WTC11 (cell line): ENCODE measurements around the gene PIK3C2A. TPM values are rescaled to one million over a fixed set of nuclear protein-coding genes. Genes with fewer than 3 reads are reported as not detected.
"Not testable (repeated sequence)": the region's sequence is repeated elsewhere in the genome, so short reads cannot be mapped to it uniquely, and the experiment has no call there.

ENCODE experiments used
- ATAC-seq: fragments of 200-7000 bp; cut with Tn5 transposase; 2 replicates; pipeline ENCODE4 v1.10.0; 2021; ENCODE audit warnings: mild to moderate bottlenecking, moderate library complexity
- CTCF ChIA-PET: fragments of 300-600 bp; sonication (Branson Sonifier 250); formaldehyde crosslinking; loops from one replicate; lab custom pipeline; 2021; ENCODE audit warnings: antibody characterized with exemption; lab: Charles Lee
- POLR2A ChIA-PET: fragments of 350-600 bp; sonication (Branson Sonifier 250); formaldehyde crosslinking; loops from one replicate; lab custom pipeline; 2021; ENCODE audit warnings: antibody characterized with exemption; lab: Charles Lee
- DNase-seq: peaks from one replicate; pipeline ENCODE4 v3.0.0; 2021; ENCODE audit warnings: low spot score
- H3K27ac Mint-ChIP-seq: 2 replicates; pipeline ENCODE4 v1.8.0; 2021; ENCODE audit warnings: mixed read lengths
- H3K27me3 Mint-ChIP-seq: 2 replicates; pipeline ENCODE4 v1.8.0; 2021; ENCODE audit warnings: low read depth, mild to moderate bottlenecking, moderate library complexity, mixed read lengths
- H3K36me3 Mint-ChIP-seq: 2 replicates; pipeline ENCODE4 v1.8.0; 2021; ENCODE audit warnings: mixed read lengths
- H3K4me1 Mint-ChIP-seq: 2 replicates; pipeline ENCODE4 v1.8.0; 2022; ENCODE audit warnings: mixed read lengths
- H3K4me3 Mint-ChIP-seq: 2 replicates; pipeline ENCODE4 v1.8.0; 2021; ENCODE audit warnings: mild to moderate bottlenecking, moderate library complexity, mixed read lengths
- H3K9me3 Mint-ChIP-seq: 2 replicates; pipeline ENCODE4 v1.8.0; 2021; ENCODE audit warnings: mixed read lengths
- CDX4 ChIP-seq: fragments of 250-450 bp; sonication (Bioruptor Pico); IDR thresholded peaks from 2 replicates; pipeline ENCODE4 v1.9.0; 2021; ENCODE audit warnings: moderate library complexity, mild to moderate bottlenecking, inconsistent platforms, borderline replicate concordance
- E2F1 ChIP-seq: sonication (generic); formaldehyde crosslinking; IDR thresholded peaks from 2 replicates; pipeline ENCODE4 v1.8.0; 2022; ENCODE audit warnings: mild to moderate bottlenecking, missing genetic modification reagents
- E2F4 ChIP-seq: sonication (generic); formaldehyde crosslinking; IDR thresholded peaks from 2 replicates; pipeline ENCODE4 v1.8.1; 2022; ENCODE audit warnings: low read depth, mild to moderate bottlenecking, moderate library complexity, missing genetic modification reagents, borderline replicate concordance
- ELF4 ChIP-seq: sonication (generic); formaldehyde crosslinking; IDR thresholded peaks from 2 replicates; pipeline ENCODE4 v1.8.1; 2022; ENCODE audit warnings: low read depth, mild to moderate bottlenecking, moderate library complexity, missing genetic modification reagents
- NFATC4 ChIP-seq: fragments of 250-450 bp; sonication (Bioruptor Pico); IDR thresholded peaks from 2 replicates; pipeline ENCODE4 v1.9.0; 2021; ENCODE audit warnings: mild to moderate bottlenecking
- OVOL2 ChIP-seq: fragments of 250-450 bp; sonication (Bioruptor Pico); IDR thresholded peaks from 2 replicates; pipeline ENCODE4 v1.9.0; 2021; ENCODE audit warnings: mild to moderate bottlenecking, borderline replicate concordance
- PRRX2 ChIP-seq: fragments of 250-450 bp; sonication (Bioruptor Pico); IDR thresholded peaks from 2 replicates; pipeline ENCODE4 v1.8.0; 2021; ENCODE audit warnings: mild to moderate bottlenecking
- SMAD3 ChIP-seq: sonication (generic); formaldehyde crosslinking; IDR thresholded peaks from 2 replicates; pipeline ENCODE4 v1.8.0; 2022; ENCODE audit warnings: missing genetic modification reagents, mild to moderate bottlenecking, borderline replicate concordance
- TP53 ChIP-seq: sonication (generic); formaldehyde crosslinking; IDR thresholded peaks from 2 replicates; pipeline ENCODE4 v1.8.1; 2023; ENCODE audit warnings: mild to moderate bottlenecking, missing genetic modification reagents
- USF1 ChIP-seq: sonication (generic); formaldehyde crosslinking; IDR thresholded peaks from 2 replicates; pipeline ENCODE4 v1.8.0; 2022; ENCODE audit warnings: mild to moderate bottlenecking, missing genetic modification reagents
- ZBTB43 ChIP-seq: sonication (generic); formaldehyde crosslinking; IDR thresholded peaks from 2 replicates; pipeline ENCODE4 v1.8.1; 2023; ENCODE audit warnings: mild to moderate bottlenecking, missing genetic modification reagents
- ZMAT4 ChIP-seq: fragments of 250-450 bp; sonication (Bioruptor Pico); IDR thresholded peaks from 2 replicates; pipeline ENCODE4 v1.9.0; 2021; ENCODE audit warnings: mild to moderate bottlenecking
- ZNF138 ChIP-seq: sonication (generic); formaldehyde crosslinking; conservative IDR thresholded peaks from 2 replicates; pipeline ENCODE4 v1.8.1; 2022; ENCODE audit warnings: mild to moderate bottlenecking, moderate library complexity, missing genetic modification reagents
- ZNF232 ChIP-seq: sonication (generic); formaldehyde crosslinking; IDR thresholded peaks from 2 replicates; pipeline ENCODE4 v1.8.0; 2022; ENCODE audit warnings: mild to moderate bottlenecking, missing genetic modification reagents
- ZNF263 ChIP-seq: sonication (generic); formaldehyde crosslinking; IDR thresholded peaks from 2 replicates; pipeline ENCODE4 v1.8.1; 2022; ENCODE audit warnings: low read depth, mild to moderate bottlenecking, moderate library complexity, missing genetic modification reagents
- ZNF281 ChIP-seq: sonication (generic); formaldehyde crosslinking; IDR thresholded peaks from 2 replicates; pipeline ENCODE4 v1.8.0; 2023; ENCODE audit warnings: mild to moderate bottlenecking, missing genetic modification reagents
- ZNF396 ChIP-seq: fragments of 250-450 bp; sonication (Bioruptor Pico); IDR thresholded peaks from 2 replicates; pipeline ENCODE4 v1.8.0; 2021; ENCODE audit warnings: mild to moderate bottlenecking, moderate library complexity, borderline replicate concordance
- ZNF416 ChIP-seq: fragments of 250-450 bp; sonication (Bioruptor Pico); IDR thresholded peaks from 2 replicates; pipeline ENCODE4 v1.9.0; 2021; ENCODE audit warnings: mild to moderate bottlenecking, inconsistent platforms
- total RNA-seq: library from RNA; stranded (reverse); gene quantifications from 3 replicates; pipeline ENCODE4 v1.2.3, GENCODE V29; 2021

PIK3C2A gene
- total RNA-seq, 1 experiment from 2014 or later, result 105 TPM

- ATAC-seq, H3K27ac Mint-ChIP-seq, H3K4me1 Mint-ChIP-seq, CTCF ChIA-PET, H3K27me3 Mint-ChIP-seq, DNase-seq, H3K9me3 Mint-ChIP-seq, POLR2A ChIA-PET, H3K4me3 Mint-ChIP-seq, H3K36me3 Mint-ChIP-seq: not testable (repeated sequence)
Observed at GRCh38 chr11:17239927-17240326, 32.1 kb upstream of the PIK3C2A start.

GRCh38 chr11:17238377-17238776, 30.6 kb upstream of the PIK3C2A start:
- ATAC-seq, result no peak
- POLR2A ChIA-PET, result no interaction called here
- H3K36me3 Mint-ChIP-seq, result no peaks in the 10 kb centered on the region
- H3K9me3 Mint-ChIP-seq, result 0 out of 2 replicates have a peak, but pooled peaks cover 3% of the 10 kb centered on the region
- no peak for DNase-seq
- no peak overlapping the region for H3K4me3 Mint-ChIP-seq
- H3K27ac Mint-ChIP-seq, result no peak overlapping the region
- TF ChIP-seq ZNF416 (CRISPR knock-in tag) (no peak), OVOL2 (no peak), ZNF138 (CRISPR knock-in tag) (no peak), SMAD3 (no peak), E2F4 (CRISPR knock-in tag) (no peak), CDX4 (CRISPR knock-in tag) (no peak)
- TF ChIP-seq, all 79 proteins: peak for 0
- Mint-ChIP-seq H3K4me1 (no peaks in the 10 kb centered on the region), H3K27me3 (peaks cover 3% of the 10 kb centered on the region; the same call in 1 of the 2 replicates)
- CTCF ChIA-PET, result interaction anchor here (0.9 kb wide), 1 partner anchor 8 kb away, joined by 5 read pairs; no protein-coding TSS in a partner anchor

- POLR2A ChIA-PET, result no interaction called here
- DNase-seq (no peak), ATAC-seq (no peak)
- Mint-ChIP-seq H3K27me3 (no peaks in the 10 kb centered on the region), H3K27ac (no peak overlapping the region), H3K4me1 (no peaks in the 10 kb centered on the region), H3K36me3 (no peaks in the 10 kb centered on the region), H3K9me3 (no peaks in the 10 kb centered on the region), H3K4me3 (no peak overlapping the region)
- CTCF ChIA-PET, result interaction anchor here (1.6 kb wide), 1 partner anchor 151 kb away, joined by 3 read pairs; no protein-coding TSS in a partner anchor
- TF ChIP-seq PRRX2 (CRISPR knock-in tag), result no peak
- TF ChIP-seq ZNF232, result no peak
- TF ChIP-seq E2F1, result no peak
- no peak for TF ChIP-seq TP53
- no peak for TF ChIP-seq NFATC4 (CRISPR knock-in tag)
- no peak for TF ChIP-seq ZNF396
- no peak for TF ChIP-seq USF1 (CRISPR knock-in tag)
- no peak for TF ChIP-seq ZNF281 (CRISPR knock-in tag)
- TF ChIP-seq E2F4 (CRISPR knock-in tag), result no peak
- no peak for TF ChIP-seq ZMAT4
- no peak for TF ChIP-seq ZNF263 (CRISPR knock-in tag)
- TF ChIP-seq ZBTB43 (CRISPR knock-in tag), result no peak
- no peak for TF ChIP-seq ELF4 (CRISPR knock-in tag)
Observed at GRCh38 chr11:17233101-17233500, 25.3 kb upstream of the PIK3C2A start.
